ENCODE measurements around the gene CEP55. TPM values are rescaled to one million over a fixed set of nuclear protein-coding genes. Genes with fewer than 3 reads are reported as not detected.
A peak's percentile ranks its signal among the peaks of the same experiment; 100 is the strongest.

CEP55 gene
- total RNA-seq, 1 donor, result 36.9 TPM

DNA sequence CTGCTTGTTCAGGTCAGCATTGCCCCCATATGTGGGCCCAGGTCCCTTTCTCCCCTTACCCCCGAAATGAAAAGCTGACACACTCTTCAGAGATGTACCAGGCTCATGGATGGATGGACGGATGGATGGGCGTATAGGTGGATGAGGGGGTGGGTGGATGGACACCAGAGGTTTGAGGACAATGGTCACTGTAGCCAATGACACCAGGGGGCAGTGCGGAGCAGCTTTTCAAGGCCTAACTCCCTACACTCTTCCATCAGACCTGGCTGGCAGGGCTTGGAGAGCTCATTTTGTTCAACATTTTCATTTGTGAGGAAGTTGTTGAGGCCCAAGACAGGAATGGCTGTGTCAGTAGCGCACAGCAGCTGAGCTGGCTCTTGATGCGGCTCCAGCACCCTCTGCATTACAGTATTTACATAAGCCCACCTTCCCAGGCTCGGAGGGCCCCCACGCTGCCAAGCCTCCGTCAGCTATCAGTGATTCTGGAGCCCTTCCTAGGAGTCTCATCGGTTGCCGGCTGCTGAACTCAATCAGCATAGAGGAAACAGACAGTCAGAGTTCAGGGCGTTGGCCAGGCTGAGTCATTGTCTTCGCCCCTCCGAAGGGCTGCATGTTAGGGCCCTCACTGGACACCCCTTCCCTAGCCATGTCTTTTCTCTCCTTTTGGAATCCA is 58.5 kb downstream of the CEP55 start:
- DNase-seq (ENCODE audit: low read depth), result peak; percentile 71
- no peak overlapping the region for H3K4me3 ChIP-seq (ENCODE audit: low read depth, low read length)
- peak; percentile 69 for TF ChIP-seq CTCF (IDR thresholded peaks at IDR 0.05; ENCODE audit: insufficient read depth, low read length)

GRCh38 chr10:93559490-93559889 is 63.1 kb downstream of the CEP55 start:
- no peak overlapping the region for H3K4me3 ChIP-seq (ENCODE audit: low read depth, low read length)
- no peak for DNase-seq (ENCODE audit: low read depth)
- TF ChIP-seq CTCF (IDR thresholded peaks at IDR 0.05; ENCODE audit: insufficient read depth, low read length), result no peak

- H3K4me3 ChIP-seq (ENCODE audit: low read depth, low read length), result no peak overlapping the region
- TF ChIP-seq CTCF (IDR thresholded peaks at IDR 0.05; ENCODE audit: insufficient read depth, low read length), result no peak
- no peak for DNase-seq (ENCODE audit: low read depth)
Measured at GRCh38 chr10:93560541-93560940, 64.1 kb downstream of the CEP55 start.

GRCh38 chr10:93565446-93565845 is 69.0 kb downstream of the CEP55 start:
- no peak for DNase-seq (ENCODE audit: low read depth)
- no peak overlapping the region for H3K4me3 ChIP-seq (ENCODE audit: low read depth, low read length)
- no peak for TF ChIP-seq CTCF (IDR thresholded peaks at IDR 0.05; ENCODE audit: insufficient read depth, low read length)

- TF ChIP-seq CTCF (IDR thresholded peaks at IDR 0.05; ENCODE audit: insufficient read depth, low read length), result no peak
- DNase-seq (ENCODE audit: low read depth), result no peak
- no peak within 1 kb of the TSS for H3K4me3 ChIP-seq (ENCODE audit: low read depth, low read length)
Measured at GRCh38 chr10:93566435-93567276, 70.2 kb downstream of the CEP55 start, which contains the start of gene FFAR4. Gene FFAR4 (plus strand): TSS chr10:93566665. CDS start chr10:93566721, 56 bp downstream.

- no peak for DNase-seq (ENCODE audit: low read depth)
- H3K4me3 ChIP-seq (ENCODE audit: low read depth, low read length), result no peak overlapping the region
- no peak for TF ChIP-seq CTCF (IDR thresholded peaks at IDR 0.05; ENCODE audit: insufficient read depth, low read length)
Measured at GRCh38 chr10:93567277-93568104, 71.1 kb downstream of the CEP55 start.
